Kidney (tissue), 22 donors: ENCODE data around the gene DZIP3. TPM values are rescaled to one million over a fixed set of nuclear protein-coding genes. Genes with fewer than 3 reads are reported as not detected.

Source experiments
- DNase-seq, 5 donors: peaks; one replicate each; pipeline ENCODE4 v3.0.0-alpha.2; 2013 to 2020
- FAIRE-seq: peaks from 2 replicates; lab custom pipeline; 2012; peaks lifted over from hg19 to GRCh38; lab: Jason Lieb, UNC
- H3K27ac ChIP-seq, 2 donors: one replicate each; pipeline ENCODE4 v1.7.0; 2013; ENCODE audit warnings: low read depth in 2 of 2, low read length in 2 of 2, inconsistent platforms in 1 of 2
- H3K27me3 ChIP-seq: one replicate; pipeline ENCODE4 v1.7.1; 2013; ENCODE audit warnings: low read length, inconsistent platforms; ENCODE audit not compliant: control insufficient read depth, insufficient read depth
- H3K36me3 ChIP-seq, 3 donors: one replicate each; pipeline versions ENCODE4 v1.7.0 to v1.7.1; 2013; ENCODE audit warnings: low read length in 3 of 3, control low read depth in 1 of 3, inconsistent platforms in 1 of 3; ENCODE audit not compliant: insufficient read depth in 3 of 3, control insufficient read depth in 2 of 3
- H3K4me1 ChIP-seq, 3 donors: one replicate each; pipeline versions ENCODE4 v1.7.0 to v1.7.1; 2013; ENCODE audit warnings: low read length in 3 of 3, inconsistent platforms in 1 of 3, low read depth in 1 of 3; ENCODE audit not compliant: control insufficient read depth in 2 of 3, insufficient read depth in 2 of 3
- H3K4me3 ChIP-seq, 3 donors: one replicate each; pipeline versions ENCODE4 v1.7.0 to v1.8.1; 2013; ENCODE audit warnings: low read length in 3 of 3, control low read depth in 1 of 3, inconsistent platforms in 1 of 3
- H3K9ac ChIP-seq, 3 donors: one replicate each; pipeline versions ENCODE4 v1.7.0 to v1.7.1; 2013; ENCODE audit warnings: low read length in 3 of 3, control low read depth in 1 of 3, inconsistent platforms in 1 of 3
- H3K9me3 ChIP-seq, 3 donors: one replicate each; pipeline versions ENCODE4 v1.7.0 to v1.7.1; 2013; ENCODE audit warnings: low read length in 3 of 3, control low read depth in 1 of 3, inconsistent platforms in 1 of 3; ENCODE audit not compliant: control insufficient read depth in 2 of 3, insufficient read depth in 1 of 3
- intact Hi-C: fragments of 100-400 bp; cut with DNase I; formaldehyde crosslinking; loops from one replicate; pipeline ENCODE4 v1.11.1; 2022
- long read RNA-seq, 10 donors: library from polyadenylated mRNA in 1 of 10; unstranded in 1 of 10; transcript quantifications; one replicate each; pipeline ENCODE4 v2.0.0 and lab custom pipeline, GENCODE V29; 2021 to 2026
- polyA plus RNA-seq: library from polyadenylated mRNA; stranded (reverse); fragments of 350-450 nt; fragmentation: Illumina TruSeq; extraction: RNeasy Lipid Tissue Mini Kit (QIAGEN cat#74804); gene quantifications from one replicate; pipeline ENCODE4 v1.2.3, GENCODE V29; 2014; ENCODE audit warnings: low read depth, low replicate concordance; ENCODE audit not compliant: insufficient read depth
- total RNA-seq: library from RNA; stranded (reverse); fragmentation: NEBNext Ultra II Directional; extraction: Animal tissue kit (Norgen Biotek cat#: 25700); gene quantifications from one replicate; pipeline ENCODE4 v1.2.1, GENCODE V29; 2021
- TF ChIP-seq, protein P1 (sequence below): IDR thresholded peaks from 3 replicates; pipeline ENCODE4 v1.5.1; 2012; ENCODE audit warnings: mild to moderate bottlenecking, moderate library complexity, borderline replicate concordance; ENCODE audit not compliant: insufficient read depth; ENCODE audit errors: extremely low read depth
- donor health status: control.
- donor health status: control.
- donor health status: control.
- donor health status: control.
- donor health status: control.
- donor health status: DM: yes; HTN: yes; CAD: no.
- donor health status: Normal renal cell carcinoma (clear cell type).

Gene DZIP3
- total RNA-seq (15.5 TPM), polyA plus RNA-seq (9.4 TPM)
- long read RNA-seq, donor 1: 0 reads
- long read RNA-seq, donor 2: 0 reads
- long read RNA-seq, donor 3, partial matches to known transcripts: 0 of 1 reads
- long read RNA-seq, donor 3, other reads (novel, unspliced or antisense): 0 of 1 reads
- long read RNA-seq, donor 4, partial matches to known transcripts: 0 of 2 reads
- long read RNA-seq, donor 4, other reads (novel, unspliced or antisense): 0 of 2 reads
- long read RNA-seq, donor 5: 0 reads
- long read RNA-seq, donor 6: 0 reads
- long read RNA-seq, donor 7, partial matches to known transcripts: 4 of 7 reads
- long read RNA-seq, donor 7, other reads (novel, unspliced or antisense): 2 of 7 reads
- long read RNA-seq, donor 8: 0 reads
- long read RNA-seq, donor 9, partial matches to known transcripts: 0 of 1 reads
- long read RNA-seq, donor 9, other reads (novel, unspliced or antisense): 0 of 1 reads
- long read RNA-seq, donor 10, partial matches to known transcripts: 6 of 6 reads
- long read RNA-seq, donor 10, other reads (novel, unspliced or antisense): 0 of 6 reads

DNA sequence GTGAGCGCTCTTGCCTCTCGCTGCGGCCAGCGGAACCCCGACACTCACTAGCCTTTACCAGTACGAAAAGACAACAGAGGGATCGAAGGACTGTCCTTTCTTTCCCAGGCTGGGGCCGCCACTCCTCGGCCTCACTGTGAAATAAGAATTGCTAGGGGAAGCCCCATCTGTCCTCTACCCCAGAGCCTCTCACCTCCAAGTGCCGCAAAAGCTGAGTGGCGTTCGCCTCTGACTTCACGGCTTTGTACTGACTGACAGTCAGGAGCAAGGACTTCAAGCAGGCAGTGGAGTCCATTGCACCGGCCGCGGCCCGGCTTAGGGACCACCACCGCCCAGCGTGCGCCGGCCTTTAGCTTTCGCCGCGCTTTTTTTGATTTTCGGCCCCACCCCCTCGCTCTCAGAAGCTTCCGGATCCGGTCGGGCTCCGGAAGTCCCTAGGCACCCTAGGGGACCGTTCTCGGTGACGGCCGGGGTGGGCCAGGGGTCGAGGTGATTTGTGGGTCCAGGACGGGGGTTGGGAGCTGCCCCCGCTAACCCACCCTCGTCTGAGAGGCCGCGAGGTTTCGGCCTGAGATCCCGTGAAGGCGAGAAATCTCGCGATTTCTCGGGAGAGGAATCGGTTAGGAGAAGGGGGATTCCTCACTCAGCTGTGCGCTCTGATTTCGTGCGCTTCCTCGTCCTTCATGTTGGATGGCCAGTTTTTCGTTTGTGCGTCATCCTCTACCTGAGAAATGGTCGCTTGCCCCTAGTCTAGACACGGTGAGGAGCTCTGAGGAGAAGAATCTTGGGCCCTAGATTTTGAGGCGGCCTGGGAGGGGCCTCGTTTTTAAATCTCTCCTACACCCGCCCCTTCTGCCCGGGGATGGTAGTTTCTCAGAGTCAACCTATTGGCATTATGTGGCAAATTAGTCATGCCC is at the start of gene DZIP3, which contains the start of gene CIP2A:
TSS of gene DZIP3 (plus strand) at position 642 of the 917 bp plus-strand sequence. CDS start 15,685 bp downstream, outside the sequence.
TSS of gene CIP2A (minus strand) at position 358 of the 917 bp plus-strand sequence. CDS start at position 295, 63 bp downstream.
- Histone ChIP-seq H3K27me3 (no peaks in the 10 kb centered on the region), H3K4me1 (peaks cover 0 to 4% (median 3%) of the 10 kb centered on the region in 3 donors), H3K36me3 (no peaks in the 10 kb centered on the region), H3K9me3 (no peaks in the 10 kb centered on the region), H3K9ac (peak within 1 kb of the TSS; percentile 91 to 99 (median 99)), H3K27ac (peak within 1 kb of the TSS; percentile 90 to 97), H3K4me3 (peak within 1 kb of the TSS; percentile 91 to 99 (median 96))
- TF ChIP-seq, protein P1, sequence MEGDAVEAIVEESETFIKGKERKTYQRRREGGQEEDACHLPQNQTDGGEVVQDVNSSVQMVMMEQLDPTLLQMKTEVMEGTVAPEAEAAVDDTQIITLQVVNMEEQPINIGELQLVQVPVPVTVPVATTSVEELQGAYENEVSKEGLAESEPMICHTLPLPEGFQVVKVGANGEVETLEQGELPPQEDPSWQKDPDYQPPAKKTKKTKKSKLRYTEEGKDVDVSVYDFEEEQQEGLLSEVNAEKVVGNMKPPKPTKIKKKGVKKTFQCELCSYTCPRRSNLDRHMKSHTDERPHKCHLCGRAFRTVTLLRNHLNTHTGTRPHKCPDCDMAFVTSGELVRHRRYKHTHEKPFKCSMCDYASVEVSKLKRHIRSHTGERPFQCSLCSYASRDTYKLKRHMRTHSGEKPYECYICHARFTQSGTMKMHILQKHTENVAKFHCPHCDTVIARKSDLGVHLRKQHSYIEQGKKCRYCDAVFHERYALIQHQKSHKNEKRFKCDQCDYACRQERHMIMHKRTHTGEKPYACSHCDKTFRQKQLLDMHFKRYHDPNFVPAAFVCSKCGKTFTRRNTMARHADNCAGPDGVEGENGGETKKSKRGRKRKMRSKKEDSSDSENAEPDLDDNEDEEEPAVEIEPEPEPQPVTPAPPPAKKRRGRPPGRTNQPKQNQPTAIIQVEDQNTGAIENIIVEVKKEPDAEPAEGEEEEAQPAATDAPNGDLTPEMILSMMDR: no peak
- DNase-seq (peak; percentile 97 to 98 (median 98)), FAIRE-seq (no peak)
- intact Hi-C loops: no loop called here

- Histone ChIP-seq H3K27ac (no peak overlapping the region), H3K4me1 (no peaks in the 10 kb centered on the region), H3K27me3 (no peaks in the 10 kb centered on the region), H3K4me3 (peak overlapping the region in 2 of 3 donors; percentile 22 to 47), H3K9ac (no peak overlapping the region), H3K9me3 (no peaks in the 10 kb centered on the region), H3K36me3 (no peaks in the 10 kb centered on the region)
- no peak for FAIRE-seq
- TF ChIP-seq, protein P1: no peak
- no peak for DNase-seq
- intact Hi-C loops: no loop called here
Measured at GRCh38 chr3:108546247-108546646, 43.3 kb upstream of the DZIP3 start.

DNA sequence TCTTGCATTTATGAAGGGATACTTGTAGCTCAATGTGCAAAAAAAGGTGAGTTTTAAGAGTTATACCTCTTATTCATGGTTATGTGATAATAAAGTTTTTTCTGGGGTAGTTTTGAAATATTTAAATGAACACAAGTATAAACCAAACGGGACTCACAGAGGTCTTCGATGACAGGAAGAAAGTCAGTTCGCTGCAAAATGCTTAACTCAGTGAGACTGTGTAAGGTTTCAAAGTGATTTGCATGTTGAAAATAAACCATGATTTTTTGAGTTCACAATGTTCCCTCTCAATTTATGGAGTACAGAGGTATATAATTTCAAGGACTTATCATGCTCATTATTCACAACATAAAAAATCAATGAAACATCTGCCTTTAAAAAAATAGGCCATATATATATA is 42.8 kb upstream of the DZIP3 start:
- DNase-seq: no peak
- FAIRE-seq: no peak
- no peak overlapping the region for H3K27ac ChIP-seq
- no peak overlapping the region for H3K9ac ChIP-seq
- TF ChIP-seq, protein P1: no peak
- H3K36me3 ChIP-seq: no peaks in the 10 kb centered on the region
- intact Hi-C loops: no loop called here
- H3K27me3 ChIP-seq: no peaks in the 10 kb centered on the region
- H3K4me1 ChIP-seq: no peaks in the 10 kb centered on the region
- H3K4me3 ChIP-seq: peak overlapping the region in 2 of 3 donors; percentile 22 to 47
- no peaks in the 10 kb centered on the region for H3K9me3 ChIP-seq
